NCI-H1930 (cell line): ENCODE measurements around the gene FNDC3B.

ENCODE experiments used
- DNase-seq, 2 experiments: peaks; one replicate each; lab custom pipeline; 2025; lab: John Stamatoyannopoulos, UW

Gene FNDC3B

GRCh38 chr3:172056416-172056815 lies 17.0 kb downstream of the FNDC3B start:
- no peak for DNase-seq

- no peak for DNase-seq
Observed at GRCh38 chr3:172057059-172057458, 17.7 kb downstream of the FNDC3B start.

GRCh38 chr3:172057624-172058327 lies 18.4 kb downstream of the FNDC3B start:
- DNase-seq: no peak

GRCh38 chr3:172059532-172059931 lies 20.2 kb downstream of the FNDC3B start:
- DNase-seq: no peak

GRCh38 chr3:172060234-172060633 lies 20.9 kb downstream of the FNDC3B start:
- DNase-seq: no peak

GRCh38 chr3:172061724-172062184 lies 22.4 kb downstream of the FNDC3B start:
- DNase-seq: no peak

GRCh38 chr3:172062761-172063160 lies 23.4 kb downstream of the FNDC3B start:
- no peak for DNase-seq

- no peak for DNase-seq
Observed at GRCh38 chr3:172063456-172064432, 24.4 kb downstream of the FNDC3B start.

GRCh38 chr3:172065527-172065926 lies 26.1 kb downstream of the FNDC3B start:
- no peak for DNase-seq

GRCh38 chr3:172065967-172066762 lies 26.8 kb downstream of the FNDC3B start:
- DNase-seq: no peak

GRCh38 chr3:172066880-172067796 lies 27.8 kb downstream of the FNDC3B start:
- DNase-seq: no peak

GRCh38 chr3:172067837-172068440 lies 28.6 kb downstream of the FNDC3B start:
- DNase-seq: no peak

GRCh38 chr3:172068977-172069376 lies 29.6 kb downstream of the FNDC3B start:
- no peak for DNase-seq

- no peak for DNase-seq
Observed at GRCh38 chr3:172069478-172069877, 30.1 kb downstream of the FNDC3B start.

- no peak for DNase-seq
Observed at GRCh38 chr3:172070269-172070668, 30.9 kb downstream of the FNDC3B start.

GRCh38 chr3:172070802-172071201 lies 31.4 kb downstream of the FNDC3B start:
- no peak for DNase-seq

GRCh38 chr3:172071780-172072330 lies 32.5 kb downstream of the FNDC3B start:
- no peak for DNase-seq

GRCh38 chr3:172072543-172072942 lies 33.2 kb downstream of the FNDC3B start:
- DNase-seq: no peak

GRCh38 chr3:172073262-172073915 lies 34.0 kb downstream of the FNDC3B start:
- DNase-seq: no peak

GRCh38 chr3:172074032-172074431 lies 34.7 kb downstream of the FNDC3B start:
- no peak for DNase-seq
